HEK293 (cell line): Measurements from ENCODE around the gene MYO1D.

Experiments used
- GLI4 ChIP-seq: fragments of 450-650 bp; formaldehyde crosslinking; IDR thresholded peaks from 2 replicates; pipeline ENCODE4 v1.5.1; 2016; ENCODE audit warnings: missing biosample characterization, missing genetic modification characterization
- GLIS1 ChIP-seq: fragments of 450-650 bp; formaldehyde crosslinking; IDR thresholded peaks from 2 replicates; pipeline ENCODE4 v1.5.1; 2016; ENCODE audit warnings: missing biosample characterization, missing genetic modification characterization
- GLIS2 ChIP-seq: fragments of 450-650 bp; formaldehyde crosslinking; IDR thresholded peaks from 2 replicates; pipeline ENCODE4 v1.5.1; 2016; ENCODE audit warnings: missing biosample characterization, missing genetic modification characterization
- KLF8 ChIP-seq: fragments of 450-650 bp; formaldehyde crosslinking; IDR thresholded peaks from 2 replicates; pipeline ENCODE4 v1.5.1; 2016; ENCODE audit warnings: missing biosample characterization, missing genetic modification characterization
- KLF9 ChIP-seq: fragments of 450-650 bp; formaldehyde crosslinking; IDR thresholded peaks from 2 replicates; pipeline ENCODE4 v1.5.1; 2016; ENCODE audit warnings: missing biosample characterization, missing genetic modification characterization, low read depth
- OSR2 ChIP-seq: fragments of 450-650 bp; formaldehyde crosslinking; IDR thresholded peaks from 2 replicates; pipeline ENCODE4 v1.5.1; 2016; ENCODE audit warnings: missing biosample characterization, missing genetic modification characterization
- REPIN1 ChIP-seq: fragments of 450-650 bp; formaldehyde crosslinking; IDR thresholded peaks from 2 replicates; pipeline ENCODE4 v1.5.1; 2017; ENCODE audit warnings: missing biosample characterization, missing genetic modification characterization, low read depth
- SP3 ChIP-seq: fragments of 450-650 bp; formaldehyde crosslinking; IDR thresholded peaks from 2 replicates; pipeline ENCODE4 v1.5.1; 2016; ENCODE audit warnings: missing biosample characterization, missing genetic modification characterization
- YY1 ChIP-seq: fragments of 450-650 bp; formaldehyde crosslinking; IDR thresholded peaks from 2 replicates; pipeline ENCODE4 v1.5.1; 2018; ENCODE audit warnings: missing biosample characterization, missing genetic modification characterization
- ZBTB17 ChIP-seq: fragments of 450-650 bp; formaldehyde crosslinking; IDR thresholded peaks from 2 replicates; pipeline ENCODE4 v1.5.1; 2016; ENCODE audit warnings: missing biosample characterization, missing genetic modification characterization
- ZBTB7A ChIP-seq: fragments of 450-650 bp; formaldehyde crosslinking; IDR thresholded peaks from 2 replicates; pipeline ENCODE4 v1.5.1; 2016; ENCODE audit warnings: low read depth, missing biosample characterization, missing genetic modification characterization
- ZFHX2 ChIP-seq: fragments of 450-650 bp; formaldehyde crosslinking; conservative IDR thresholded peaks from 2 replicates; pipeline ENCODE4 v1.5.1; 2016; ENCODE audit warnings: missing biosample characterization, missing genetic modification characterization
- ZIC2 ChIP-seq: fragments of 450-650 bp; formaldehyde crosslinking; IDR thresholded peaks from 2 replicates; pipeline ENCODE4 v1.5.1; 2016; ENCODE audit warnings: missing biosample characterization, missing genetic modification characterization
- ZNF121 ChIP-seq: fragments of 450-650 bp; formaldehyde crosslinking; IDR thresholded peaks from 2 replicates; pipeline ENCODE4 v1.5.1; 2016; ENCODE audit warnings: missing biosample characterization, missing genetic modification characterization
- ZNF239 ChIP-seq: fragments of 450-650 bp; formaldehyde crosslinking; IDR thresholded peaks from 2 replicates; pipeline ENCODE4 v1.5.1; 2016; ENCODE audit warnings: missing biosample characterization, missing genetic modification characterization
- ZNF248 ChIP-seq: fragments of 450-650 bp; formaldehyde crosslinking; IDR thresholded peaks from 2 replicates; pipeline ENCODE4 v1.5.1; 2017; ENCODE audit warnings: missing biosample characterization, missing genetic modification characterization
- ZNF426 ChIP-seq: fragments of 450-650 bp; formaldehyde crosslinking; IDR thresholded peaks from 2 replicates; pipeline ENCODE4 v1.5.1; 2017; ENCODE audit warnings: missing biosample characterization, missing genetic modification characterization, mild to moderate bottlenecking, inconsistent platforms, moderate library complexity
- ZNF530 ChIP-seq: fragments of 450-650 bp; formaldehyde crosslinking; IDR thresholded peaks from 2 replicates; pipeline ENCODE4 v1.5.1; 2016; ENCODE audit warnings: low read depth, missing biosample characterization, missing genetic modification characterization
- ZNF629 ChIP-seq: fragments of 450-650 bp; formaldehyde crosslinking; IDR thresholded peaks from 2 replicates; pipeline ENCODE4 v1.5.1; 2017; ENCODE audit warnings: missing biosample characterization, missing genetic modification characterization
- ZNF654 ChIP-seq: fragments of 450-650 bp; formaldehyde crosslinking; IDR thresholded peaks from 2 replicates; pipeline ENCODE4 v1.5.1; 2016; ENCODE audit warnings: low read depth, missing biosample characterization, missing genetic modification characterization
- ZNF843 ChIP-seq: fragments of 450-650 bp; formaldehyde crosslinking; IDR thresholded peaks from 2 replicates; pipeline ENCODE4 v1.5.1; 2016; ENCODE audit warnings: missing biosample characterization, missing genetic modification characterization
- TF ChIP-seq, protein P1 (sequence below): fragments of 450-650 bp; formaldehyde crosslinking; optimal IDR thresholded peaks from 2 replicates; pipeline ENCODE3; 2016; ENCODE audit warnings: missing biosample characterization, mild to moderate bottlenecking, missing genetic modification characterization
- TF ChIP-seq, protein P2 (sequence below): fragments of 450-650 bp; formaldehyde crosslinking; conservative IDR thresholded peaks from 2 replicates; pipeline ENCODE4 v1.5.1; 2016; ENCODE audit warnings: low read depth, missing biosample characterization, missing genetic modification characterization
- TF ChIP-seq, protein P3 (sequence below): fragments of 450-650 bp; formaldehyde crosslinking; IDR thresholded peaks from 2 replicates; pipeline ENCODE4 v1.5.1; 2016; ENCODE audit warnings: missing biosample characterization, missing genetic modification characterization
- TF ChIP-seq, protein P4 (sequence below): fragments of 450-650 bp; formaldehyde crosslinking; IDR thresholded peaks from 2 replicates; pipeline ENCODE4 v1.5.1; 2016; ENCODE audit warnings: missing biosample characterization, missing genetic modification characterization, borderline replicate concordance
- TF ChIP-seq, protein P5 (sequence below): fragments of 450-650 bp; formaldehyde crosslinking; IDR thresholded peaks from 2 replicates; pipeline ENCODE4 v1.5.1; 2016; ENCODE audit warnings: missing biosample characterization, missing genetic modification characterization

The MYO1D gene

DNA sequence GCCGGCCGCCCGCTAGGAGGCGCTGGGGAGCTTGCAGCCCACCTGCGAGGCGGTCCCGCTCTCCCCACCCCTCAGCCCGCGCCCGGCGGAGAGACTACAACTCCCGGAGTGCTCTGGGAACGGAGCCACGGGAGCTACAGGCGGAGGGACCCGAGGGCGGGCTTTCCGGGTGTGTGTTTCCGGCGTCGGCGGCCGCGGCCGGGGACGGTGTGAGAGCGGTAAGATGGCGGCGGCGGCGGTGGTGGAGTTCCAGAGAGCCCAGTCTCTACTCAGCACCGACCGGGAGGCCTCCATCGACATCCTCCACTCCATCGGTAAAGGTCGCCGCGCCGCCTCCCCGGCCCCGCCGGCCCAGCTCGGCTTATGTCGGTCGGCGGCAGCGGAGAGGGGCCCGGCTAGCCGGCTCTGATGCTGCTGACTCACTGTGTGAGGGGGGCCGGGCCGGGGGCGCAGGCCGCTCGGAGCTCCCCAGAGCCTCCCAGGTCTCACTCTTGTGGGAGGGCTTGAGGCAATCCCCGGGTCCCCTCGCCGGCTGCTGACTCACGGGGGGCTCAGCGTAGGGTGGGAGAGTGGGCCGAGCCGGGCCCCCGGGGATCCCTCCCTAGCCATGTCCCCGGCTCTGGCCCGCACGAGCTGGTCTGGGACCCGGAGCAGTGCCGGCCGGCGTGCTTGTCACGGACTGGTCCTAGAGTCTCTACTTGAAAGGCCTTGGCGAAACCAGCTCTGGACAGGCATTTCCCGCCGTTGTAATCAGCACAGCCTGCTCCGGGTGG lies 432.4 kb downstream of the MYO1D start, which contains the start of gene PSMD11 (continued):
- TF ChIP-seq, protein P1, sequence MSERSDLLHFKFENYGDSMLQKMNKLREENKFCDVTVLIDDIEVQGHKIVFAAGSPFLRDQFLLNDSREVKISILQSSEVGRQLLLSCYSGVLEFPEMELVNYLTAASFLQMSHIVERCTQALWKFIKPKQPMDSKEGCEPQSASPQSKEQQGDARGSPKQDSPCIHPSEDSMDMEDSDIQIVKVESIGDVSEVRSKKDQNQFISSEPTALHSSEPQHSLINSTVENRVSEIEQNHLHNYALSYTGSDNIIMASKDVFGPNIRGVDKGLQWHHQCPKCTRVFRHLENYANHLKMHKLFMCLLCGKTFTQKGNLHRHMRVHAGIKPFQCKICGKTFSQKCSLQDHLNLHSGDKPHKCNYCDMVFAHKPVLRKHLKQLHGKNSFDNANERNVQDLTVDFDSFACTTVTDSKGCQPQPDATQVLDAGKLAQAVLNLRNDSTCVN = peak; percentile 78
- peak; percentile 60 for TF ChIP-seq ZNF843 (tag by site-specific recombination)
- TF ChIP-seq GLIS2 = peak; percentile 73
- TF ChIP-seq, protein P2, sequence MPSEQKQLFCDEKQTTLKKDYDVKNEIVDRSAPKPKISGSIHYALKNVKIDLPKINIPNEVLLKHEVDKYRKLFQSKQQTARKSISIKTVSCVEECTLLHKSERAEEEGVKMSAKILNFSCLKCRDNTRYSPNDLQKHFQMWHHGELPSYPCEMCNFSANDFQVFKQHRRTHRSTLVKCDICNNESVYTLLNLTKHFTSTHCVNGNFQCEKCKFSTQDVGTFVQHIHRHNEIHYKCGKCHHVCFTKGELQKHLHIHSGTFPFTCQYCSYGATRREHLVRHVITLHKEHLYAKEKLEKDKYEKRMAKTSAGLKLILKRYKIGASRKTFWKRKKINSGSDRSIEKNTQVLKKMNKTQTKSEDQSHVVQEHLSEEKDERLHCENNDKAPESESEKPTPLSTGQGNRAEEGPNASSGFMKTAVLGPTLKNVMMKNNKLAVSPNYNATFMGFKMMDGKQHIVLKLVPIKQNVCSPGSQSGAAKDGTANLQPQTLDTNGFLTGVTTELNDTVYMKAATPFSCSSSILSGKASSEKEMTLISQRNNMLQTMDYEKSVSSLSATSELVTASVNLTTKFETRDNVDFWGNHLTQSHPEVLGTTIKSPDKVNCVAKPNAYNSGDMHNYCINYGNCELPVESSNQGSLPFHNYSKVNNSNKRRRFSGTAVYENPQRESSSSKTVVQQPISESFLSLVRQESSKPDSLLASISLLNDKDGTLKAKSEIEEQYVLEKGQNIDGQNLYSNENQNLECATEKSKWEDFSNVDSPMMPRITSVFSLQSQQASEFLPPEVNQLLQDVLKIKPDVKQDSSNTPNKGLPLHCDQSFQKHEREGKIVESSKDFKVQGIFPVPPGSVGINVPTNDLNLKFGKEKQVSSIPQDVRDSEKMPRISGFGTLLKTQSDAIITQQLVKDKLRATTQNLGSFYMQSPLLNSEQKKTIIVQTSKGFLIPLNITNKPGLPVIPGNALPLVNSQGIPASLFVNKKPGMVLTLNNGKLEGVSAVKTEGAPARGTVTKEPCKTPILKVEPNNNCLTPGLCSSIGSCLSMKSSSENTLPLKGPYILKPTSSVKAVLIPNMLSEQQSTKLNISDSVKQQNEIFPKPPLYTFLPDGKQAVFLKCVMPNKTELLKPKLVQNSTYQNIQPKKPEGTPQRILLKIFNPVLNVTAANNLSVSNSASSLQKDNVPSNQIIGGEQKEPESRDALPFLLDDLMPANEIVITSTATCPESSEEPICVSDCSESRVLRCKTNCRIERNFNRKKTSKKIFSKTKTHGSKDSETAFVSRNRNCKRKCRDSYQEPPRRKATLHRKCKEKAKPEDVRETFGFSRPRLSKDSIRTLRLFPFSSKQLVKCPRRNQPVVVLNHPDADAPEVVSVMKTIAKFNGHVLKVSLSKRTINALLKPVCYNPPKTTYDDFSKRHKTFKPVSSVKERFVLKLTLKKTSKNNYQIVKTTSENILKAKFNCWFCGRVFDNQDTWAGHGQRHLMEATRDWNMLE (tag by site-specific recombination) = peak; percentile 33; the same call in 1 of the 2 replicates
- no peak for TF ChIP-seq REPIN1
- peak; percentile 90 for TF ChIP-seq SP3 (tag by site-specific recombination)
- peak; percentile 80; the same call in 1 of the 2 replicates for TF ChIP-seq ZBTB7A (tag by site-specific recombination)
- peak; percentile 91 for TF ChIP-seq KLF8 (tag by site-specific recombination)
- peak; percentile 65 for TF ChIP-seq ZFHX2 (tag by site-specific recombination)
- peak; percentile 69 for TF ChIP-seq ZIC2 (tag by site-specific recombination)
- TF ChIP-seq ZNF121 (tag by site-specific recombination) = no peak
- TF ChIP-seq, protein P3, sequence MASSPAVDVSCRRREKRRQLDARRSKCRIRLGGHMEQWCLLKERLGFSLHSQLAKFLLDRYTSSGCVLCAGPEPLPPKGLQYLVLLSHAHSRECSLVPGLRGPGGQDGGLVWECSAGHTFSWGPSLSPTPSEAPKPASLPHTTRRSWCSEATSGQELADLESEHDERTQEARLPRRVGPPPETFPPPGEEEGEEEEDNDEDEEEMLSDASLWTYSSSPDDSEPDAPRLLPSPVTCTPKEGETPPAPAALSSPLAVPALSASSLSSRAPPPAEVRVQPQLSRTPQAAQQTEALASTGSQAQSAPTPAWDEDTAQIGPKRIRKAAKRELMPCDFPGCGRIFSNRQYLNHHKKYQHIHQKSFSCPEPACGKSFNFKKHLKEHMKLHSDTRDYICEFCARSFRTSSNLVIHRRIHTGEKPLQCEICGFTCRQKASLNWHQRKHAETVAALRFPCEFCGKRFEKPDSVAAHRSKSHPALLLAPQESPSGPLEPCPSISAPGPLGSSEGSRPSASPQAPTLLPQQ = peak; percentile 52; the same call in 1 of the 2 replicates
- no peak for TF ChIP-seq ZNF426
- peak; percentile 62 for TF ChIP-seq GLIS1 (tag by site-specific recombination)
- TF ChIP-seq OSR2 (tag by site-specific recombination) = 0 out of 2 replicates have a peak, but pooled peaks have one; percentile 20
- 0 out of 2 replicates have a peak, but pooled peaks have one; percentile 17 for TF ChIP-seq ZNF654
- peak; percentile 57 for TF ChIP-seq ZBTB17
- TF ChIP-seq ZNF248 (tag by site-specific recombination) = no peak
- TF ChIP-seq ZNF530 = no peak
- no peak; the same call in 1 of the 2 replicates for TF ChIP-seq KLF9 (tag by site-specific recombination)
- TF ChIP-seq, protein P4, sequence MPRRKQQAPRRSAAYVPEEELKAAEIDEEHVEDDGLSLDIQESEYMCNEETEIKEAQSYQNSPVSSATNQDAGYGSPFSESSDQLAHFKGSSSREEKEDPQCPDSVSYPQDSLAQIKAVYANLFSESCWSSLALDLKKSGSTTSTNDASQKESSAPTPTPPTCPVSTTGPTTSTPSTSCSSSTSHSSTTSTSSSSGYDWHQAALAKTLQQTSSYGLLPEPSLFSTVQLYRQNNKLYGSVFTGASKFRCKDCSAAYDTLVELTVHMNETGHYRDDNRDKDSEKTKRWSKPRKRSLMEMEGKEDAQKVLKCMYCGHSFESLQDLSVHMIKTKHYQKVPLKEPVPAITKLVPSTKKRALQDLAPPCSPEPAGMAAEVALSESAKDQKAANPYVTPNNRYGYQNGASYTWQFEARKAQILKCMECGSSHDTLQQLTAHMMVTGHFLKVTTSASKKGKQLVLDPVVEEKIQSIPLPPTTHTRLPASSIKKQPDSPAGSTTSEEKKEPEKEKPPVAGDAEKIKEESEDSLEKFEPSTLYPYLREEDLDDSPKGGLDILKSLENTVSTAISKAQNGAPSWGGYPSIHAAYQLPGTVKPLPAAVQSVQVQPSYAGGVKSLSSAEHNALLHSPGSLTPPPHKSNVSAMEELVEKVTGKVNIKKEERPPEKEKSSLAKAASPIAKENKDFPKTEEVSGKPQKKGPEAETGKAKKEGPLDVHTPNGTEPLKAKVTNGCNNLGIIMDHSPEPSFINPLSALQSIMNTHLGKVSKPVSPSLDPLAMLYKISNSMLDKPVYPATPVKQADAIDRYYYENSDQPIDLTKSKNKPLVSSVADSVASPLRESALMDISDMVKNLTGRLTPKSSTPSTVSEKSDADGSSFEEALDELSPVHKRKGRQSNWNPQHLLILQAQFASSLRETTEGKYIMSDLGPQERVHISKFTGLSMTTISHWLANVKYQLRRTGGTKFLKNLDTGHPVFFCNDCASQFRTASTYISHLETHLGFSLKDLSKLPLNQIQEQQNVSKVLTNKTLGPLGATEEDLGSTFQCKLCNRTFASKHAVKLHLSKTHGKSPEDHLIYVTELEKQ (tag by site-specific recombination) = no peak
- peak; percentile 91 for TF ChIP-seq YY1 (tag by site-specific recombination)
- TF ChIP-seq, protein P5, sequence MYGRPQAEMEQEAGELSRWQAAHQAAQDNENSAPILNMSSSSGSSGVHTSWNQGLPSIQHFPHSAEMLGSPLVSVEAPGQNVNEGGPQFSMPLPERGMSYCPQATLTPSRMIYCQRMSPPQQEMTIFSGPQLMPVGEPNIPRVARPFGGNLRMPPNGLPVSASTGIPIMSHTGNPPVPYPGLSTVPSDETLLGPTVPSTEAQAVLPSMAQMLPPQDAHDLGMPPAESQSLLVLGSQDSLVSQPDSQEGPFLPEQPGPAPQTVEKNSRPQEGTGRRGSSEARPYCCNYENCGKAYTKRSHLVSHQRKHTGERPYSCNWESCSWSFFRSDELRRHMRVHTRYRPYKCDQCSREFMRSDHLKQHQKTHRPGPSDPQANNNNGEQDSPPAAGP (tag by site-specific recombination) = peak; percentile 72; the same call in 1 of the 2 replicates
- 0 out of 2 replicates have a peak, but pooled peaks have one; percentile 30 for TF ChIP-seq GLI4 (tag by site-specific recombination)
- TF ChIP-seq ZNF239 = no peak
- TF ChIP-seq ZNF629 (tag by site-specific recombination) = peak; percentile 69; the same call in 1 of the 2 replicates
